ENCODE results near the gene LOXL4.
A peak's percentile ranks its signal among the peaks of the same experiment; 100 is the strongest.

The LOXL4 gene

GRCh38 chr10:98294270-98294627 lies 26.3 kb upstream of the LOXL4 start:
- no peak for DNase-seq

- DNase-seq, result no peak
Measured at GRCh38 chr10:98293550-98294269, 25.7 kb upstream of the LOXL4 start.

GRCh38 chr10:98292971-98293370 lies 25.0 kb upstream of the LOXL4 start:
- DNase-seq, result no peak

- no peak for DNase-seq
Measured at GRCh38 chr10:98289802-98290209, 21.8 kb upstream of the LOXL4 start.

GRCh38 chr10:98287321-98287720 lies 19.3 kb upstream of the LOXL4 start:
- DNase-seq, result no peak

GRCh38 chr10:98286419-98286818 lies 18.4 kb upstream of the LOXL4 start:
- DNase-seq, result no peak

- no peak for DNase-seq
Measured at GRCh38 chr10:98285416-98285815, 17.4 kb upstream of the LOXL4 start.

- DNase-seq, result no peak
Measured at GRCh38 chr10:98276311-98276710, 8.3 kb upstream of the LOXL4 start.

GRCh38 chr10:98274562-98274961 lies 6.6 kb upstream of the LOXL4 start:
- no peak for DNase-seq

GRCh38 chr10:98273057-98273850 lies 5.3 kb upstream of the LOXL4 start:
- no peak for DNase-seq

- no peak for DNase-seq
Measured at GRCh38 chr10:98272656-98273055, 4.7 kb upstream of the LOXL4 start.

- no peak for DNase-seq
Measured at GRCh38 chr10:98272245-98272644, 4.3 kb upstream of the LOXL4 start.

- no peak for DNase-seq
Measured at GRCh38 chr10:98270786-98271185, 2.8 kb upstream of the LOXL4 start.

- DNase-seq, result no peak
Measured at GRCh38 chr10:98270073-98270740, 2.2 kb upstream of the LOXL4 start.

GRCh38 chr10:98269435-98269912 lies 1.5 kb upstream of the LOXL4 start:
- DNase-seq, result peak; percentile 39

- no peak for DNase-seq
Measured at GRCh38 chr10:98268694-98269431, 869 bp upstream of the LOXL4 start.

- DNase-seq, result no peak
Measured at GRCh38 chr10:98267069-98267893, 713 bp downstream of the LOXL4 start.

- DNase-seq, result no peak
Measured at GRCh38 chr10:98266647-98267046, 1.3 kb downstream of the LOXL4 start.

- no peak for DNase-seq
Measured at GRCh38 chr10:98265403-98266378, 2.3 kb downstream of the LOXL4 start.

- no peak for DNase-seq
Measured at GRCh38 chr10:98264378-98265065, 3.5 kb downstream of the LOXL4 start.

Data from NCI-H2029 (cell line).